ENCODE results near the gene ASIC2.

GRCh38 chr17:33166472-33166871 lies 126.6 kb downstream of the ASIC2 start:
- TF ChIP-seq CTCF (IDR thresholded peaks at IDR 0.05; ENCODE audit: low read length) (no peak), EZH2 (IDR thresholded peaks at IDR 0.05; ENCODE audit: borderline replicate concordance, low read length) (no peak)

All from OCI-LY1 (cell line).